GM12873 (cell line): Measurements from ENCODE around the gene MTFMT.

Source experiments
- TF ChIP-seq, protein P1 (sequence below): IDR thresholded peaks from 2 replicates; pipeline ENCODE4 v1.5.1; 2012; ENCODE audit warnings: low read depth, mild to moderate bottlenecking, moderate library complexity, low read length, control low read depth; ENCODE audit not compliant: insufficient read depth; ENCODE audit errors: missing control alignments

MTFMT gene

GRCh38 chr15:65066001-65066634, 36.7 kb upstream of the MTFMT start:
- TF ChIP-seq, protein P1, sequence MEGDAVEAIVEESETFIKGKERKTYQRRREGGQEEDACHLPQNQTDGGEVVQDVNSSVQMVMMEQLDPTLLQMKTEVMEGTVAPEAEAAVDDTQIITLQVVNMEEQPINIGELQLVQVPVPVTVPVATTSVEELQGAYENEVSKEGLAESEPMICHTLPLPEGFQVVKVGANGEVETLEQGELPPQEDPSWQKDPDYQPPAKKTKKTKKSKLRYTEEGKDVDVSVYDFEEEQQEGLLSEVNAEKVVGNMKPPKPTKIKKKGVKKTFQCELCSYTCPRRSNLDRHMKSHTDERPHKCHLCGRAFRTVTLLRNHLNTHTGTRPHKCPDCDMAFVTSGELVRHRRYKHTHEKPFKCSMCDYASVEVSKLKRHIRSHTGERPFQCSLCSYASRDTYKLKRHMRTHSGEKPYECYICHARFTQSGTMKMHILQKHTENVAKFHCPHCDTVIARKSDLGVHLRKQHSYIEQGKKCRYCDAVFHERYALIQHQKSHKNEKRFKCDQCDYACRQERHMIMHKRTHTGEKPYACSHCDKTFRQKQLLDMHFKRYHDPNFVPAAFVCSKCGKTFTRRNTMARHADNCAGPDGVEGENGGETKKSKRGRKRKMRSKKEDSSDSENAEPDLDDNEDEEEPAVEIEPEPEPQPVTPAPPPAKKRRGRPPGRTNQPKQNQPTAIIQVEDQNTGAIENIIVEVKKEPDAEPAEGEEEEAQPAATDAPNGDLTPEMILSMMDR, result no peak

GRCh38 chr15:65062726-65063125, 33.3 kb upstream of the MTFMT start:
- TF ChIP-seq, protein P1, result no peak

GRCh38 chr15:65062061-65062460, 32.6 kb upstream of the MTFMT start:
- TF ChIP-seq, protein P1, result no peak

- TF ChIP-seq, protein P1, result no peak
Measured at GRCh38 chr15:65060641-65061397, 31.4 kb upstream of the MTFMT start.

DNA sequence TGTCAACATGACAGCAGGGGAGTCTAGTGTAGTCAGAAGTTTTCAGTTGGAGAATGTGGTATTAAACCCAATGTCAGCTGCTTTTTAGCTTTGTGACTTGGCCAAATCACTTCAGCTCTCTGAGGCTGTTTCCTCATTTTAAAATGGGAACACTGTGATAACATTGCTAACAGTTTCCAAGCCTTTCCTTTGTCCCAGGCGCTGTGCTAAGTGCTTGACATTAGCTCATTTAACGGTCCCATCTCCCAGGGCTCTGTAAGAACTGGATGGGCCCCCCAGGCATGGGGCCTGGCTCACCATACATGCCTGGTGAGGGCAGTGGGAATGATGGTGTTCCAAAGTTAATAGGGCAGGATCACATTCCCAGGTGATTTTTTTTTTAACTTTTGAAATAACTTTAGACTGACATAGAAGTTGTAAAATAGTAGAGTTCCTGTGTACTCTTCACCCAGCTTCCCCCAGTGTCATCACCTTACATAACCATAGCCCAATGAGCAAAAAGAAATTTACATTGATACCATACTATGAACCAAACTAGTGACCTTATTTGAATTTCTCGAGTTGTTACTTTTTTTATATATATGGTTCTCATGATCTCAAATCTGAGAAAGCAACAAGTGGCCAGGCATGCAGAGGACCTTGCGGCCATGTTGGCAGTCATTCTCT, 30.6 kb upstream of the MTFMT start:
- TF ChIP-seq, protein P1, result no peak

DNA sequence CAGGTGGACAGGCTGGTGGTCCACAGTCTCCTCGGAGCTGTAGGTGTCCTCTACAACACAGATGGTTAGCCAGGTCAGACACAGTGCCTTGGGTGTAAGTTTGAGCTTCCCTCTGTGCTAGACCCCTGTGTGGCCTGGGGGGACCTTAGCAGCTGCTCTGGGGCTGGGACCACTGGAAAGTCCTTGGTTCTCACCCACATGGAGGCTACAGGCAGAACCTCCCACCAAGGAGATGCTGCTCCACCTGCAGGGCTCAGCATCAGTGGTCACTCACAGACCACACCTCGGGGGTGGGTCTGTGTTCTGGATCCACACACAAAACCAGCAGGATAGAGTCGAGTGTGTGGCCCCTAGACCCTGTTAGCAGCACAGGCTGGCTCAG, 29.9 kb upstream of the MTFMT start:
- TF ChIP-seq, protein P1, result no peak

GRCh38 chr15:65058394-65059368, 29.2 kb upstream of the MTFMT start:
- TF ChIP-seq, protein P1, result no peak
